Measurements from ENCODE around the gene TBC1D5. TPM values are rescaled to one million over a fixed set of nuclear protein-coding genes. Genes with fewer than 3 reads are reported as not detected.

Gene TBC1D5
- total and polyA plus RNA-seq, 2 of the 8 experiments (the other 6 are each of a cell fraction or from before 2014, with no cell fraction given) = 11.0 to 22.9 TPM

DNA sequence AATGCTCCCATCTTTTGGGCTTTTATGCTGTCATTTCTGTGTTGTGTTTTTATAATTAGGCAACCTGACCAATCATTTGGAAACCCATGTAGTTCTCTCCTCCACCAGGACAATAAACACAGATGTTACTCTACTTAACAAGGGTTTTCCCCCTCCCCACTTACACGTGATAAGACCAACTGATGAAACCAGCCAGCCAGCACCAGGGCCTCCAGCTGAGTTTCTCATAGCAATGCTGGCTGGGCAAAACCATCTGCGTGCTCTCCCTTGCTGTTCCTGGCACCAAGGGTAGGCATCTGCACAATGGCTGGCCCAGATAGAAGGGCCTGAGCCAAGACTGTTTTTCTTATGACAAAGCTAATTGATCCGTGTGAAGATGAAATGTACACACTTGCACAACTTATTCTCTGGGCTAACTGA lies 547.2 kb downstream of the TBC1D5 start:
- Histone ChIP-seq H4K8ac (ENCODE audit: extremely low read depth, insufficient read depth, low read length) (no peak overlapping the region), H4K5ac (ENCODE audit: insufficient read length, low read depth, low read length) (no peak overlapping the region), H2BK120ac (replicated peaks; ENCODE audit: low read depth, low read length) (no peak overlapping the region), H2BK15ac (ENCODE audit: low read length) (no peak overlapping the region), H2BK20ac (ENCODE audit: low read length) (no peak overlapping the region), H3K27me3 (replicated peaks in 1 of 4; ENCODE audit: control insufficient read depth in 3 of 4, extremely low read depth in 1 of 4, insufficient read depth in 3 of 4, low read length in 3 of 4) (no peaks in the 10 kb centered on the region), H3K4ac (replicated peaks; ENCODE audit: insufficient read length, low read depth, low read length) (no peak overlapping the region), H3K4me1 (replicated peaks in 1 of 4; ENCODE audit: control insufficient read depth in 3 of 4, insufficient read depth in 4 of 4, low read length in 3 of 4) (peaks cover 0 to 2% (median 0%) of the 10 kb centered on the region in 4 experiments; a peak in 2 of 7 replicates), H3K4me3 (ENCODE audit: extremely low read depth in 1 of 4, insufficient read depth in 2 of 4, low read depth in 3 of 4, low read length in 4 of 4) (no peak overlapping the region), H3K9ac (replicated peaks in 1 of 4; ENCODE audit: extremely low read depth in 1 of 4, low read depth in 3 of 4, low read length in 3 of 4) (no peak overlapping the region), H3K27ac (ENCODE audit: low read depth, low read length) (no peak overlapping the region), H2BK5ac (ENCODE audit: low read depth, low read length) (no peak overlapping the region), H4K91ac (replicated peaks; ENCODE audit: insufficient read length, low read length) (no peak overlapping the region), H3K18ac (ENCODE audit: extremely low read depth, low read length) (no peak overlapping the region), H3K23ac (ENCODE audit: insufficient read length) (no peak overlapping the region), H4K20me1 (replicated peaks in 1 of 2; ENCODE audit: control insufficient read depth in 1 of 2, insufficient read depth in 2 of 2, low read length in 2 of 2) (no peaks in the 10 kb centered on the region), H2AK5ac (ENCODE audit: low read depth, low read length) (no peak overlapping the region), H3K56ac (replicated peaks; ENCODE audit: insufficient read length, low read depth, low read length) (no peak overlapping the region), H3K36me3 (ENCODE audit: control insufficient read depth in 2 of 4, insufficient read depth in 4 of 4, low read length in 3 of 4) (no peaks in the 10 kb centered on the region), H3K4me2 (ENCODE audit: insufficient read depth in 1 of 2, low read depth in 2 of 2, low read length in 2 of 2) (no peak overlapping the region), H3K23me2 (ENCODE audit: low read depth, low read length) (no peaks in the 10 kb centered on the region), H3K9me3 (ENCODE audit: insufficient read depth in 2 of 2, low read depth in 1 of 2, low read length in 1 of 2) (no peaks in the 10 kb centered on the region), H3K79me2 (ENCODE audit: control insufficient read depth in 1 of 2, insufficient read depth in 2 of 2, low read length in 2 of 2) (no peaks in the 10 kb centered on the region), H2AFZ (ENCODE audit: low read length) (no peak overlapping the region), H3K14ac (ENCODE audit: insufficient read length) (no peak overlapping the region), H3K79me1 (ENCODE audit: low read depth, low read length) (no peaks in the 10 kb centered on the region), H2BK12ac (ENCODE audit: low read depth, low read length) (no peak overlapping the region)
- CTCF ChIA-PET (ENCODE audit: partially characterized antibody) = interaction anchor here (0.7 to 2.1 kb wide), 10 partner anchors 10 to 607 kb away, joined by 3 to 14 read pairs (median 4); no protein-coding TSS in a partner anchor
- POLR2A ChIA-PET (ENCODE audit: partially characterized antibody) = no interaction called here
- DNase-seq (ENCODE audit: low read depth in 1 of 2, low spot score in 2 of 2) (no peak), FAIRE-seq (no peak)
- 65% methylated on average over 3 of the region's 3 CpGs; no CpG with 5 or more reads in 1 of the 2 experiments for WGBS, 2 experiments (ENCODE audit: extremely low coverage in 1 of 2, insufficient coverage in 1 of 2, insufficient read length in 1 of 2, insufficient replicate concordance in 2 of 2, low coverage in 1 of 2, low lambda C conversion rate in 2 of 2, missing lambda C conversion rate in 1 of 2)
- TF ChIP-seq TAF1 (IDR thresholded peaks at IDR 0.05; ENCODE audit: low read depth, low read length) = no peak
- no peak for TF ChIP-seq RNF2 (IDR thresholded peaks at IDR 0.05; ENCODE audit: borderline replicate concordance, low read depth, low read length, missing control alignments, poor library complexity, severe bottlenecking)
- no peak for TF ChIP-seq PHF8 (conservative IDR thresholded peaks at IDR 0.05; ENCODE audit: low read depth, low read length)
- TF ChIP-seq RAD21 (IDR thresholded peaks at IDR 0.05 in 1 of 2, conservative IDR thresholded peaks at IDR 0.05 in 1 of 2; ENCODE audit: low read depth in 2 of 2, low read length in 2 of 2) = no peak
- no peak for TF ChIP-seq CREB1 (IDR thresholded peaks at IDR 0.05)
- no peak for TF ChIP-seq SP1 (IDR thresholded peaks at IDR 0.05; ENCODE audit: low read depth, low read length)
- TF ChIP-seq CEBPB (IDR thresholded peaks at IDR 0.05; ENCODE audit: low read depth, low read length) = no peak
- no peak for TF ChIP-seq EP300 (IDR thresholded peaks at IDR 0.05; ENCODE audit: borderline replicate concordance in 1 of 2, low read depth in 2 of 2, low read length in 2 of 2)
- no peak for TF ChIP-seq SUZ12 (IDR thresholded peaks at IDR 0.05; ENCODE audit: low read length)
- TF ChIP-seq ZNF274 (IDR thresholded peaks at IDR 0.05; ENCODE audit: borderline replicate concordance, extremely low read depth, low read length) = no peak
